Measurements from ENCODE around the gene CNGA2. TPM values are rescaled to one million over a fixed set of nuclear protein-coding genes. Genes with fewer than 3 reads are reported as not detected.

Gene CNGA2
- total and polyA plus RNA-seq, 9 of the 15 experiments (the other 6 are each of a cell fraction or from before 2014, with no cell fraction given) = not detected

GRCh38 chrX:151759041-151759708 is 24.6 kb downstream of the CNGA2 start (continued):
- TF ChIP-seq MGA (IDR thresholded peaks at IDR 0.05) (no peak), ZBTB40 (IDR thresholded peaks at IDR 0.05) (no peak), ZBTB40 (CRISPR knock-in tag; IDR thresholded peaks at IDR 0.05) (no peak), FOXK2 (conservative IDR thresholded peaks at IDR 0.05 in 1 of 2, IDR thresholded peaks at IDR 0.05 in 1 of 2; ENCODE audit: low read depth in 2 of 2) (no peak), STAT5B (CRISPR knock-in tag; IDR thresholded peaks at IDR 0.05) (no peak), TAF7 (tag; IDR thresholded peaks at IDR 0.05) (no peak), XRCC4 (IDR thresholded peaks at IDR 0.05; ENCODE audit: extremely low read depth, insufficient read depth, insufficient read length) (no peak)

All from K562 (cell line).